Coronary artery (tissue), 2 donors: ENCODE data around the gene SSC4D.

ENCODE experiments used
- DNase-seq: peaks from one replicate; pipeline ENCODE4 v3.0.0-alpha.2; 2017; ENCODE audit warnings: low spot score
- H3K27ac ChIP-seq, 2 donors: fragments of 200-600 bp; sonication (generic); one replicate each; pipeline ENCODE4 v1.5.1; 2016 to 2019
- H3K4me3 ChIP-seq: fragments of 200-600 bp; sonication (generic); 2 replicates; pipeline ENCODE4 v1.5.1; 2016; ENCODE audit warnings: mild to moderate bottlenecking, moderate library complexity
- TF ChIP-seq, protein P1 (sequence below): fragments of 200-600 bp; sonication (generic); IDR thresholded peaks from one replicate; pipeline ENCODE4 v1.5.1; 2019; ENCODE audit warnings: antibody characterized with exemption

Gene SSC4D

GRCh38 chr7:76381814-76382213 lies 27.7 kb downstream of the SSC4D start:
- no peak overlapping the region for H3K27ac ChIP-seq
- DNase-seq: no peak
- TF ChIP-seq, protein P1, sequence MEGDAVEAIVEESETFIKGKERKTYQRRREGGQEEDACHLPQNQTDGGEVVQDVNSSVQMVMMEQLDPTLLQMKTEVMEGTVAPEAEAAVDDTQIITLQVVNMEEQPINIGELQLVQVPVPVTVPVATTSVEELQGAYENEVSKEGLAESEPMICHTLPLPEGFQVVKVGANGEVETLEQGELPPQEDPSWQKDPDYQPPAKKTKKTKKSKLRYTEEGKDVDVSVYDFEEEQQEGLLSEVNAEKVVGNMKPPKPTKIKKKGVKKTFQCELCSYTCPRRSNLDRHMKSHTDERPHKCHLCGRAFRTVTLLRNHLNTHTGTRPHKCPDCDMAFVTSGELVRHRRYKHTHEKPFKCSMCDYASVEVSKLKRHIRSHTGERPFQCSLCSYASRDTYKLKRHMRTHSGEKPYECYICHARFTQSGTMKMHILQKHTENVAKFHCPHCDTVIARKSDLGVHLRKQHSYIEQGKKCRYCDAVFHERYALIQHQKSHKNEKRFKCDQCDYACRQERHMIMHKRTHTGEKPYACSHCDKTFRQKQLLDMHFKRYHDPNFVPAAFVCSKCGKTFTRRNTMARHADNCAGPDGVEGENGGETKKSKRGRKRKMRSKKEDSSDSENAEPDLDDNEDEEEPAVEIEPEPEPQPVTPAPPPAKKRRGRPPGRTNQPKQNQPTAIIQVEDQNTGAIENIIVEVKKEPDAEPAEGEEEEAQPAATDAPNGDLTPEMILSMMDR: no peak
- no peak overlapping the region for H3K4me3 ChIP-seq

- TF ChIP-seq, protein P1: no peak
- Histone ChIP-seq H3K4me3 (peak overlapping the region; percentile 50), H3K27ac (peak overlapping the region; percentile 92 to 94)
- DNase-seq: no peak
Measured at GRCh38 chr7:76380623-76380966, 28.9 kb downstream of the SSC4D start.

GRCh38 chr7:76377186-76377918 lies 32.1 kb downstream of the SSC4D start:
- TF ChIP-seq, protein P1: no peak
- Histone ChIP-seq H3K27ac (peak overlapping the region; percentile 32 to 54), H3K4me3 (no peak overlapping the region)
- DNase-seq: no peak

DNA sequence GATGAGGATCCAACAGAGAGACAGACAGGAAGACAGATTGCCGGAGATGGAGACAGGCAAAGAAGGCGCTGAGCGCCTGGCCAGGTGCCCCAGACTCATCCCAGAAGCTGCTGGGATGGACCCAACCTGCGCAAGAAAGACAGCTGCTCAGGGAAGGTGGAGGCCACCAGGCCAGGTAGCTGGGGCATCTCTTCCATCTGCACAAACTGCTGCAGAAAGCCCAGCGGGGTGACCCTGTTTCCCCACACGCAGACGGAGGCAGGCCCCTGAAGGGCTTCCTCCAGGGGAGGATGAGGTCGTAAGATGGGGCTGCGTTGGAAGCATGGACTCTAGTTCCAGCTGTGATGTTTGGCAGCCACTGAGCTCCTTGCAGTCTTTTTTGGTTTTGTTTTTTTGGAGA lies 34.2 kb downstream of the SSC4D start:
- TF ChIP-seq, protein P1: no peak
- no peak for DNase-seq
- Histone ChIP-seq H3K4me3 (no peak overlapping the region), H3K27ac (no peak overlapping the region)

DNA sequence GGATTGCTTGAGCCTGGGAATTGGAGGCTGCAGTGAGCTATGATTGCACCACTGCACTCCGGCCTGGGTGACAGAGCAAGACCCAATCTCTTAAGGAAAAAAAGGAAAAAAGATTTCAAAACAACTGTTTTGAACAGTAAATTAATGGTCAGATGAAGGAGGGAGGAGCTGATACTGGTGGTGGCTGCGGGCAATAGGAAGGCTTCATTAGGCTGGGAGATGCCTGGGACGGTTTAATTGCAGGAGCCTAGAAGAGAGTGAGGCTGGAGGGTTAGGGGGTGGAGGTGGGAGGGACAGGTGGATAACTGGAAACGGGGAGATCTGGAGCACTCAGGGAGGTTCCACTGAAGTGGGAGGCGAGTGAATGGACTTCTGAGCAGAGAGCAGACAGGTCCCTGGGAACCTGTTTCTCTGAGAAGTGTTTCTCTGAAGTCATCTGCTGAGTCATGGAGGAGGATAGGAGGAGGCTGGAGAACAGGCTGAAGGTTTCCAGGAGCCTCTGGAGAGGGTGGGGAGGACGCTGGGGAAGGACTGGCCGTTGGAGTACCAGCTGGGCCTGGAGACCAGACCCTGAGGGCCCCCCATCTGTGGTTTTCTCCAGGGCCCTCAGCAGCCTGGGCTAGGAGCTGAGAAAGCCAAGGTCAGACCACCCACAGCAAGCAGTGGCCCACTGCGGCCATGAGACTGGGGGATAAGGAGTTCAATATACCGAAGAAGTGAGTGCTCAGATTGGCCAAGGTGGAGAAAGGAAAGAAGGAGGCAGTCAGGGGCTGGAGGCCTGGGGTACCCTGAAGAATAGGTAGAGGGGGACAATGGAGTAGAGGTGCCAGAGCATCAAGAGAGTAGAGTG lies 36.3 kb downstream of the SSC4D start:
- H3K4me3 ChIP-seq: no peak overlapping the region
- DNase-seq: no peak
- H3K27ac ChIP-seq: no peak overlapping the region
- TF ChIP-seq, protein P1: no peak

DNA sequence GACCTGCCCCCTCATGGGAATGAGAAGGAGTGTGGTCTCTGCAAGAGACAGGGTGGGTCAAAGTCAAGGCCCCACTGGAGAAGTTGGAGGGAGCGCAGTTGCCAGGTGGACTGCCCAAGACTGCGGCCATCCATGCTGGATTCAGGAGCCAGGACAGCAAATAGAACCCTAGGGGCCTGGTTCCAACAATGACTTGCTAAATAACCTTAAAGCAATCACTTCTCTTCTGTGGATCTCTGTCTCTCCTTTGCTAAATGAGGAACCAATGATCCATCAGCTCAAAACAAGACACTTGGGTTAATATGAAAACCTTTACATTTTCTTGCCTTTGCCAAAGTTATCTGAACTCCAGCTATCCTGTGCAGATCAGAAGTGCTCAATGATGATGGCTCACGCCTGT lies 38.1 kb downstream of the SSC4D start:
- no peak for DNase-seq
- TF ChIP-seq, protein P1: no peak
- Histone ChIP-seq H3K27ac (no peak overlapping the region), H3K4me3 (no peak overlapping the region)
